Prostate gland (tissue), 2 donors: ENCODE measurements around the gene CAV1.

ENCODE experiments used
- POLR2A ChIP-seq: fragments of 450-650 bp; IDR thresholded peaks from one replicate; pipeline ENCODE4 v1.6.1; 2016; ENCODE audit warnings: antibody characterized with exemption, mild to moderate bottlenecking
- POLR2AphosphoS5 ChIP-seq: sonication (generic); formaldehyde crosslinking; IDR thresholded peaks from one replicate; pipeline ENCODE4 v1.6.1; 2017; ENCODE audit warnings: antibody characterized with exemption
- TF ChIP-seq, protein P1 (sequence below), 4 experiments: fragments of 200-600 bp in 2 of 4; fragments of 450-650 bp in 2 of 4; sonication (generic) in 2 of 4; IDR thresholded peaks; 1 replicate in 3 of 4; 2 replicates in 1 of 4; pipeline ENCODE4 v1.5.1; 2016 to 2019; ENCODE audit warnings: antibody characterized with exemption in 4 of 4, mild to moderate bottlenecking in 2 of 4, moderate library complexity in 2 of 4

DNA sequence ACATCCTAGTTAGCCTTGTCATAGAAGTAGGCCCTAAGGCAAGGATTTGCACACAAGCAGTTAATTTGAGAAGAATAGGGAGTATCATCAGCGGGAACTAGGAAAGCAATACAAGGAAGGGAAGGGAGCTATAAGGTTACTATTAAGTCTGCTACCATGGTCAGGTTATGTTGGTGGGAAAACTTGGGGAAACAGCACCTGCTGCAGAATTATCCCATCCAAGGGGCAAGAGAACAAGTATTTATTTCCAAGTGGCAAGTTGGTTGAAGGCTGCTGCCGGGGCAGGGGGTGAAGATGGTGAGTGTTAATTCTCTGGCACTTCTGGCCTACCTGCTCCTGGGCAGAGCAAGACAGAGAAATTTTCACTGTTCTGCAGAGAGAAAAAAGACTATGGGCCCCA is 55.0 kb downstream of the CAV1 start:
- TF ChIP-seq, protein P1, sequence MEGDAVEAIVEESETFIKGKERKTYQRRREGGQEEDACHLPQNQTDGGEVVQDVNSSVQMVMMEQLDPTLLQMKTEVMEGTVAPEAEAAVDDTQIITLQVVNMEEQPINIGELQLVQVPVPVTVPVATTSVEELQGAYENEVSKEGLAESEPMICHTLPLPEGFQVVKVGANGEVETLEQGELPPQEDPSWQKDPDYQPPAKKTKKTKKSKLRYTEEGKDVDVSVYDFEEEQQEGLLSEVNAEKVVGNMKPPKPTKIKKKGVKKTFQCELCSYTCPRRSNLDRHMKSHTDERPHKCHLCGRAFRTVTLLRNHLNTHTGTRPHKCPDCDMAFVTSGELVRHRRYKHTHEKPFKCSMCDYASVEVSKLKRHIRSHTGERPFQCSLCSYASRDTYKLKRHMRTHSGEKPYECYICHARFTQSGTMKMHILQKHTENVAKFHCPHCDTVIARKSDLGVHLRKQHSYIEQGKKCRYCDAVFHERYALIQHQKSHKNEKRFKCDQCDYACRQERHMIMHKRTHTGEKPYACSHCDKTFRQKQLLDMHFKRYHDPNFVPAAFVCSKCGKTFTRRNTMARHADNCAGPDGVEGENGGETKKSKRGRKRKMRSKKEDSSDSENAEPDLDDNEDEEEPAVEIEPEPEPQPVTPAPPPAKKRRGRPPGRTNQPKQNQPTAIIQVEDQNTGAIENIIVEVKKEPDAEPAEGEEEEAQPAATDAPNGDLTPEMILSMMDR (IDR thresholded peaks at IDR 0.05): no peak
- TF ChIP-seq POLR2A (no peak), POLR2AphosphoS5 (no peak)
